Loucy (cell line): ENCODE results near the gene RALGPS1.

Experiments used
- H2AFZ ChIP-seq: fragments of 200-600 bp; sonication (generic); 2 replicates; pipeline ENCODE4 v1.6.0; 2016; ENCODE audit warnings: antibody characterized with exemption, mild to moderate bottlenecking, low read length, moderate library complexity
- H3F3A ChIP-seq: fragments of 200-600 bp; 2 replicates; pipeline ENCODE4 v1.6.0; 2016; ENCODE audit warnings: antibody characterized with exemption, low read depth, mild to moderate bottlenecking
- H3K27me3 ChIP-seq: fragments of 200-600 bp; sonication (generic); 2 replicates; pipeline ENCODE4 v1.6.1; 2014; ENCODE audit warnings: low read length, mild to moderate bottlenecking; ENCODE audit not compliant: insufficient read depth, poor library complexity, severe bottlenecking
- H3K36me3 ChIP-seq: fragments of 200-600 bp; sonication (generic); 2 replicates; pipeline ENCODE4 v1.6.1; 2016; ENCODE audit warnings: low read length; ENCODE audit not compliant: insufficient read depth
- H3K4me1 ChIP-seq: fragments of 200-600 bp; sonication (generic); 2 replicates; pipeline ENCODE4 v1.5.1; 2014; ENCODE audit warnings: low read length, mild to moderate bottlenecking; ENCODE audit not compliant: insufficient read depth, poor library complexity, severe bottlenecking
- H3K4me2 ChIP-seq: fragments of 200-600 bp; sonication (generic); 2 replicates; pipeline ENCODE4 v1.6.0; 2014; ENCODE audit warnings: antibody characterized with exemption, low read length, low read depth, mild to moderate bottlenecking; ENCODE audit not compliant: poor library complexity, severe bottlenecking
- H3K4me3 ChIP-seq: fragments of 200-600 bp; sonication (generic); 2 replicates; pipeline ENCODE4 v1.5.1; 2014; ENCODE audit warnings: low read length, mild to moderate bottlenecking, mixed read lengths; ENCODE audit not compliant: poor library complexity, severe bottlenecking
- H3K79me2 ChIP-seq: fragments of 200-600 bp; sonication (generic); 2 replicates; pipeline ENCODE4 v1.6.1; 2014; ENCODE audit warnings: low read length; ENCODE audit not compliant: insufficient read depth
- H3K9ac ChIP-seq: fragments of 200-600 bp; sonication (generic); 2 replicates; pipeline ENCODE4 v1.6.0; 2014; ENCODE audit warnings: mild to moderate bottlenecking, low read depth, low read length, moderate library complexity; ENCODE audit not compliant: poor library complexity, severe bottlenecking
- H3K9me2 ChIP-seq: fragments of 200-600 bp; sonication (generic); replicated peaks from 2 replicates; pipeline ENCODE4 v1.6.1; 2016; ENCODE audit warnings: low read depth, low read length, mixed read lengths
- H3K9me3 ChIP-seq: fragments of 200-600 bp; sonication (generic); 2 replicates; pipeline ENCODE4 v1.6.1; 2014; ENCODE audit warnings: mild to moderate bottlenecking, antibody characterized with exemption, low read length, low read depth; ENCODE audit not compliant: insufficient read depth
- H4K20me1 ChIP-seq: fragments of 200-600 bp; sonication (generic); 2 replicates; pipeline ENCODE4 v1.6.0; 2014; ENCODE audit warnings: antibody characterized with exemption, low read length, mild to moderate bottlenecking; ENCODE audit not compliant: insufficient read depth, poor library complexity, severe bottlenecking
- CTCF ChIP-seq: fragments of 200-600 bp; sonication (generic); conservative IDR thresholded peaks from 2 replicates; pipeline ENCODE4 v1.5.1; 2014; ENCODE audit warnings: mild to moderate bottlenecking, antibody characterized with exemption, low read length
- EZH2phosphoT487 ChIP-seq: fragments of 200-600 bp; IDR thresholded peaks from 2 replicates; pipeline ENCODE4 v1.6.1; 2018; ENCODE audit warnings: antibody characterized with exemption, mild to moderate bottlenecking, moderate library complexity, borderline replicate concordance

RALGPS1 gene

GRCh38 chr9:126919193-126919592 is 4.6 kb downstream of the RALGPS1 start:
- no peaks in the 10 kb centered on the region for H3K79me2 ChIP-seq
- H3K27me3 ChIP-seq, result no peaks in the 10 kb centered on the region
- H3K9ac ChIP-seq, result no peak overlapping the region
- TF ChIP-seq EZH2phosphoT487 (no peak), CTCF (no peak)
- no peak overlapping the region for H3K4me3 ChIP-seq
- H2AFZ ChIP-seq, result no peak overlapping the region
- no peaks in the 10 kb centered on the region for H3K36me3 ChIP-seq
- no peaks in the 10 kb centered on the region for H3K9me3 ChIP-seq
- no peaks in the 10 kb centered on the region for H3K9me2 ChIP-seq
- H3K4me2 ChIP-seq, result no peak overlapping the region
- H4K20me1 ChIP-seq, result peaks cover 4% of the 10 kb centered on the region
- H3F3A ChIP-seq, result no peaks in the 10 kb centered on the region
- no peaks in the 10 kb centered on the region for H3K4me1 ChIP-seq

DNA sequence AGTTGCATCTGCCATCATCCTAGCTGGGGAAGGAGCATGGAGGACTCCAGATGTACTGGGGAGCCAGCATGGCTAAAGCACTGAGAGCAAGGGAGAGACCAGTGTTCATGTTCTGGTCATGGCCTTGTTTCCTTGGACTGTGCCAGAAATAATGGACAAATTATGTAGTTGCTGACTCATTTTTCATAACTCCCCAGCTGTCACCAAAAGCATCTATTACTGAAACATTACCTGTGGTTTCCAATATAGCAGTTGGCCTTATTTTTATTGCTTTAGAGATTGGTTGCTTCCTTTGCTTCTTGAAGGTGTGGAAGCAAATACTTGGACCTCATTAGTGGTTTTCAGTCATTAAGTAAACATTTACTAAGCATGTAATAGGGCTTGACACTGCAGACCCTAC is 11.3 kb downstream of the RALGPS1 start:
- H3K4me1 ChIP-seq, result peaks cover 11% of the 10 kb centered on the region
- H3K79me2 ChIP-seq, result no peaks in the 10 kb centered on the region
- no peak overlapping the region for H3K4me2 ChIP-seq
- H4K20me1 ChIP-seq, result no peaks in the 10 kb centered on the region
- no peak overlapping the region for H2AFZ ChIP-seq
- no peaks in the 10 kb centered on the region for H3K9me2 ChIP-seq
- no peak overlapping the region for H3K4me3 ChIP-seq
- no peaks in the 10 kb centered on the region for H3K27me3 ChIP-seq
- H3K36me3 ChIP-seq, result no peaks in the 10 kb centered on the region
- H3F3A ChIP-seq, result no peaks in the 10 kb centered on the region
- TF ChIP-seq EZH2phosphoT487, result no peak
- no peak for TF ChIP-seq CTCF
- no peaks in the 10 kb centered on the region for H3K9me3 ChIP-seq
- no peak overlapping the region for H3K9ac ChIP-seq

DNA sequence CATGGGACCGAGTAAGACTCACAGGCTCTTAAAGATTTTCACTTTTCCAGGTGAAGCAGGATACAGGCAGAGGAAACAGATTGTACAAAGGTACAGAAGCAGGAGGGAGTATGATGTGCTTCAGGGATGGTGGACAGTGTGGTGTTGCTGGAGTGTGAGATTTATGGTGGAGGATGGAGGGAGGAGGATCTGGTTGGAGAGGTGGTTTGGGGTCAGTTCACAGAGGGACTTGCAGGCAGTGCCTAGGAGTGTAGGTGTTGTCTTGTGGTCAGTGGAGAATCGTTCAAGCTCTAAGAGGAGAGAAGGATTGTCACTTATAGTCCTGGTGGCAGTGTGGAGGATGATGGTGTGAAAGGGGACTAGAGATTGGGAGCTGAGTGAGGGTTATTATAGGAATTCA is 11.8 kb downstream of the RALGPS1 start:
- Histone ChIP-seq H3K9me3 (no peaks in the 10 kb centered on the region), H3K79me2 (no peaks in the 10 kb centered on the region), H3K4me2 (no peak overlapping the region), H3K27me3 (no peaks in the 10 kb centered on the region), H3K9me2 (no peaks in the 10 kb centered on the region), H4K20me1 (no peaks in the 10 kb centered on the region), H3K4me3 (no peak overlapping the region), H3F3A (no peaks in the 10 kb centered on the region), H2AFZ (no peak overlapping the region), H3K36me3 (no peaks in the 10 kb centered on the region), H3K9ac (no peak overlapping the region), H3K4me1 (peaks cover 11% of the 10 kb centered on the region)
- TF ChIP-seq CTCF (no peak), EZH2phosphoT487 (no peak)
